GM18870 (cell line): ENCODE data around the gene GARIN3.
"Not testable (repeated sequence)": the region's sequence is repeated elsewhere in the genome, so short reads cannot be mapped to it uniquely, and the experiment has no call there.

ENCODE experiments used
- ATAC-seq: cut with Tn5 transposase; IDR thresholded peaks from one replicate; pipeline ENCODE4 v1.9.1; 2021; ENCODE audit warnings: moderate library complexity; ENCODE audit not compliant: unreplicated experiment

Gene GARIN3

GRCh38 chr5:157186309-157187045, 20.4 kb upstream of the GARIN3 start:
- no peak for ATAC-seq

- ATAC-seq = not testable (repeated sequence)
Measured at GRCh38 chr5:157185122-157185521, 19.1 kb upstream of the GARIN3 start.

- no peak for ATAC-seq
Measured at GRCh38 chr5:157184117-157184670, 18.1 kb upstream of the GARIN3 start.

GRCh38 chr5:157182143-157182757, 16.2 kb upstream of the GARIN3 start:
- no peak for ATAC-seq

- ATAC-seq = no peak
Measured at GRCh38 chr5:157180374-157181264, 14.6 kb upstream of the GARIN3 start, which contains the start of gene ITK. Gene ITK, plus strand, starts transcription at chr5:157180840. Its CDS starts 138 bp downstream, at chr5:157180978.

- ATAC-seq = no peak
Measured at GRCh38 chr5:157178966-157179365, 12.9 kb upstream of the GARIN3 start.

GRCh38 chr5:157177953-157178352, 11.9 kb upstream of the GARIN3 start:
- ATAC-seq = no peak

- no peak for ATAC-seq
Measured at GRCh38 chr5:157175071-157175612, 9.1 kb upstream of the GARIN3 start.

GRCh38 chr5:157172403-157172802, 6.3 kb upstream of the GARIN3 start:
- ATAC-seq = peak; percentile 99

GRCh38 chr5:157168286-157168685, 2.2 kb upstream of the GARIN3 start:
- no peak for ATAC-seq

GRCh38 chr5:157167214-157167621, 1.2 kb upstream of the GARIN3 start:
- peak; percentile 34 for ATAC-seq

GRCh38 chr5:157165668-157166067, 396 bp downstream of the GARIN3 start:
- ATAC-seq = no peak

- no peak for ATAC-seq
Measured at GRCh38 chr5:157165261-157165660, 803 bp downstream of the GARIN3 start.

- no peak for ATAC-seq
Measured at GRCh38 chr5:157164521-157164920, 1.5 kb downstream of the GARIN3 start.

GRCh38 chr5:157162919-157163510, 3.0 kb downstream of the GARIN3 start:
- no peak for ATAC-seq

GRCh38 chr5:157161996-157162395, 4.1 kb downstream of the GARIN3 start:
- no peak for ATAC-seq

- ATAC-seq = no peak
Measured at GRCh38 chr5:157160001-157160400, 6.1 kb downstream of the GARIN3 start.

GRCh38 chr5:157159209-157159751, 6.8 kb downstream of the GARIN3 start:
- ATAC-seq = no peak

GRCh38 chr5:157157293-157157891, 8.7 kb downstream of the GARIN3 start:
- ATAC-seq = no peak

- ATAC-seq = no peak
Measured at GRCh38 chr5:157155297-157155696, 10.8 kb downstream of the GARIN3 start.
